Calu3 (cell line): Measurements from ENCODE around the gene LHX6. TPM values are rescaled to one million over a fixed set of nuclear protein-coding genes. Genes with fewer than 3 reads are reported as not detected.

Source experiments
- BruUV-seq: library from RNA; stranded (reverse); fragments of 400-500 nt; replicated peaks from 2 replicates; lab custom pipeline; 2021; lab: Mats Ljungman, UMichigan
- CTCF ChIA-PET: fragments of 300-600 bp; sonication (Branson Sonifier 250); formaldehyde crosslinking; loops from one replicate; lab custom pipeline; 2022; ENCODE audit warnings: antibody characterized with exemption; lab: Charles Lee
- DNase-seq: peaks from one replicate; pipeline ENCODE4 v3.0.0; 2022
- H3K27ac Mint-ChIP-seq: one replicate; pipeline ENCODE4 v1.8.0; 2022; ENCODE audit warnings: mixed read lengths; ENCODE audit not compliant: unreplicated experiment
- H3K27me3 Mint-ChIP-seq: one replicate; pipeline ENCODE4 v1.8.0; 2022; ENCODE audit warnings: mixed read lengths; ENCODE audit not compliant: unreplicated experiment
- H3K36me3 Mint-ChIP-seq: one replicate; pipeline ENCODE4 v1.8.0; 2022; ENCODE audit warnings: mild to moderate bottlenecking, moderate library complexity, mixed read lengths; ENCODE audit not compliant: insufficient read depth, unreplicated experiment
- H3K4me1 Mint-ChIP-seq: one replicate; pipeline ENCODE4 v1.8.0; 2022; ENCODE audit warnings: mild to moderate bottlenecking, low read depth, mixed read lengths; ENCODE audit not compliant: unreplicated experiment
- H3K4me3 Mint-ChIP-seq: one replicate; pipeline ENCODE4 v1.8.0; 2022; ENCODE audit warnings: mild to moderate bottlenecking, low read depth, moderate library complexity, mixed read lengths; ENCODE audit not compliant: unreplicated experiment
- H3K9me3 Mint-ChIP-seq: one replicate; pipeline ENCODE4 v1.8.0; 2022; ENCODE audit warnings: low read depth, mixed read lengths; ENCODE audit not compliant: unreplicated experiment
- intact Hi-C: fragments of 100-400 bp; cut with micrococcal nuclease; formaldehyde crosslinking; loops from one replicate; pipeline ENCODE4 v1.10.0; 2022; ENCODE audit not compliant: unreplicated experiment
- total RNA-seq: library from RNA; stranded (reverse); gene quantifications from 2 replicates; pipeline ENCODE4 v1.2.3, GENCODE V29; 2022
- TF ChIP-seq, protein P1 (sequence below): fragments of 200-600 bp; IDR thresholded peaks from one replicate; pipeline ENCODE4 v1.8.0; 2022; ENCODE audit warnings: antibody characterized with exemption; ENCODE audit not compliant: unreplicated experiment

Gene LHX6
- total RNA-seq, 1 experiment from 2014 or later: 0.97 TPM

DNA sequence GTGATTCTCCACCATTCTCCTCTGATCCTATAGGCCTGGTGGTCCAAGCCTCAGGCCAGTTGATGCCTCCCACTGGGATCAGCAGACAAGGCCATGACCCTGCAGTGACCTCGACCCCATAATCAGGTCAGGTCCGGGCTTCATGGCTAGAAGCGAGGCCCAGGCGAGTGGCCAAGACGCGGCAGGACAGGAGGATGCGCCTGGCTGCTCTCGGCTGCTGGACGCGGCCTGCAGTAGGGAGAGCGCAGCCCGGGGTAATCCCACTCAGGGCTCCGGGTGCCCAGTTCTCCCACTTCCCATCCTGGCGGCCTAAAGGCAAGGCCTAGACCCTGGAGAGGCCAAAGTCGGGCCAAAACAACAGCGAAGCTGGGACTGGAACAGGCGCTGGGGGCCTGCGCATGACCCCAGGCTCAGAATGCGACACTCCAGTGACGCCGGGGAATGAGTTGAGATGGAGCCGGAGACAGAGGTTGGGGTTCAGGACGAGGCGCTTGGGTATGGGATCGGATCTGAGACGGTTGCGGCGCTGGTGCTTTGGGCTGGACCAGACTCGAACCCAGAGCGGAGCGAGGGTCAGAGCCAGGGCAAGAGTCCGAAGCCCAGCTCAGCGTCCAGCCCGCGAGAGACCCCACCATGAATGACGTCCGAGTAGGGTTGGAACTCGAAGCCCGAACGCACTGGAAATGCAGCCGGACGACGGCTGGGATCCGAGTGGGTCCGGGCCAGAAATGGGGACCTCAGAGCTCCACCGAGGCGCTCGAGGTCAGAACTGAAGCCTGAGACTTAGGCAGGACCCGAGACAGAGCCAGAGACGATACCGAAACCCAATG lies 3.2 kb downstream of the LHX6 start:
- no peak for DNase-seq
- no peaks in the 10 kb centered on the region for H3K9me3 Mint-ChIP-seq
- intact Hi-C loops: no loop called here
- H3K4me3 Mint-ChIP-seq: no peak overlapping the region
- no TSS peak for BruUV-seq
- TF ChIP-seq, protein P1, sequence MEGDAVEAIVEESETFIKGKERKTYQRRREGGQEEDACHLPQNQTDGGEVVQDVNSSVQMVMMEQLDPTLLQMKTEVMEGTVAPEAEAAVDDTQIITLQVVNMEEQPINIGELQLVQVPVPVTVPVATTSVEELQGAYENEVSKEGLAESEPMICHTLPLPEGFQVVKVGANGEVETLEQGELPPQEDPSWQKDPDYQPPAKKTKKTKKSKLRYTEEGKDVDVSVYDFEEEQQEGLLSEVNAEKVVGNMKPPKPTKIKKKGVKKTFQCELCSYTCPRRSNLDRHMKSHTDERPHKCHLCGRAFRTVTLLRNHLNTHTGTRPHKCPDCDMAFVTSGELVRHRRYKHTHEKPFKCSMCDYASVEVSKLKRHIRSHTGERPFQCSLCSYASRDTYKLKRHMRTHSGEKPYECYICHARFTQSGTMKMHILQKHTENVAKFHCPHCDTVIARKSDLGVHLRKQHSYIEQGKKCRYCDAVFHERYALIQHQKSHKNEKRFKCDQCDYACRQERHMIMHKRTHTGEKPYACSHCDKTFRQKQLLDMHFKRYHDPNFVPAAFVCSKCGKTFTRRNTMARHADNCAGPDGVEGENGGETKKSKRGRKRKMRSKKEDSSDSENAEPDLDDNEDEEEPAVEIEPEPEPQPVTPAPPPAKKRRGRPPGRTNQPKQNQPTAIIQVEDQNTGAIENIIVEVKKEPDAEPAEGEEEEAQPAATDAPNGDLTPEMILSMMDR: no peak
- H3K27me3 Mint-ChIP-seq: peaks cover 61% of the 10 kb centered on the region
- CTCF ChIA-PET: no interaction called here
- no peaks in the 10 kb centered on the region for H3K36me3 Mint-ChIP-seq
- no peaks in the 10 kb centered on the region for H3K4me1 Mint-ChIP-seq
- H3K27ac Mint-ChIP-seq: no peak overlapping the region

DNA sequence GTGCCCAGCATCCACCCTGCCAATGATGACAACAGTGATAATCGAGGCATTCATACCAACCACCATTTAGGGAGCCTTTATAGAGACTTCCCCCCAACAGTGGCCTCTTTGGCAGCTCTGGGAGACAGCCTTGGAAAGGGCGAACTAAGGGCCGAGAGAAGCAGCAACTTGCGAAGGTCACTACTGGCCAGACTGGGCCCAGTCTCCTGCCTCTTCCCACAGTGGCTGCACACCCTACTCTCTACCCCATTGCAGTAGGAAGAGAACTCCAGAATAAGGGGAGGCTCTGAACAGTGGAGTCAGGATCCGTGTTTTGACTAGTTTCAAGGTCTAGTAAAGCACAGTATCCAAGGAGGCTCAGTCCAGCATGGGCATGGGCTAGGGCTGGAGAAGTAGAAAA lies 5.3 kb downstream of the LHX6 start:
- DNase-seq: no peak
- TF ChIP-seq, protein P1: no peak
- intact Hi-C loops: no loop called here
- H3K36me3 Mint-ChIP-seq: no peaks in the 10 kb centered on the region
- H3K27me3 Mint-ChIP-seq: peaks cover 82% of the 10 kb centered on the region
- no peaks in the 10 kb centered on the region for H3K9me3 Mint-ChIP-seq
- BruUV-seq: no TSS peak
- H3K4me1 Mint-ChIP-seq: peaks cover under 1% of the 10 kb centered on the region
- CTCF ChIA-PET: no interaction called here
- H3K4me3 Mint-ChIP-seq: no peak overlapping the region
- H3K27ac Mint-ChIP-seq: no peak overlapping the region

DNA sequence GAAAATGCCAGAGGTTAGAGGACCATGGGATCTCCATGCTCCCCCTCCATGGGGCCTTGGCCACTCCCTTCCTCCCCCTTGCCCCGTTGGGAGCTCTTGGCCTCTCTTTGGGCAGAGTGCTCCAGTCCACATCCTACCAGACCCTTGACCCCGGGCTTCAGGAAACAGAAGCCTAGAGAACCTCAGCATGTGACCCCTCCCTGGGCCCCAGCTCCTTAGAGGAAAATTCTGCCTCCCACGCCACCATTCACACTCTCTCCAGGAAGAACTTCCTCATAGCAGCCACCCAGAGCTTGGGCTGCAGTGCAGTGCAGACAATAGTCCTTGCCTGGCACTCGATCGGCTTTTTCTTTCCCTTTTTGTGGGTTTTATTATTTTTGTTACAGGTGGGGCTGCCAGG lies 6.0 kb downstream of the LHX6 start:
- no peaks in the 10 kb centered on the region for H3K36me3 Mint-ChIP-seq
- CTCF ChIA-PET: no interaction called here

DNA sequence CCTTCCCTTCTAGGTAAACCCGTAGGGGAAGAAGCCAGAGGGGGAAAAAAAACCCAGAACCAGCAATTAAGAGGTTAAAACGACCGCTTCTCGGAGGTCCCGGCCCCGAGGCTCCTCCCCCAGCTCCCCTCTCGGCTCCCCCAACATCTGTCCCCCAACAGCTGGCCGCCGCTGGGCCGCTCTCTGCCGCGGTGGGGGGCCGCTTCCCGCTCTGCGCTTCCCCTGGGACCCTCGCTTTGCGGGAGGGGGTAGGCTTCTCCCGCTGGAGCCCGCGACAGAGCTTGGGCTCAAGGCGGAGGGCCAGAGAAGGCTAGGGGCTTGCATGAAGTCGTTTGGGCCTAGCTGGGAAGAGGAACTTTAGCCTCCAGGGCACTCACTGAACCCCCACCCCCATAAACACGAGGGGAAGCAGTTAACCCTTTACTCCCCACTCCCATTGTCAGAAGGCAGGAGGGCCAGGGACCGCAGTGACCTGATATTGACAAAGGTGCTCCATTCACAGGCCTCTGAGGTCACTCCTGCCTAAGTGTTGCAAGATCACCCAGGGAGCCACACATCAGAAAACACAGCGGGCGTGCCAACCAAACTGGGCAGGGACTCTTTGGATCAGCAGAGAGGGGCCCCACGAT lies 7.5 kb downstream of the LHX6 start:
- Mint-ChIP-seq H3K9me3 (no peaks in the 10 kb centered on the region), H3K27ac (no peak overlapping the region), H3K27me3 (peaks cover 89% of the 10 kb centered on the region), H3K4me1 (peaks cover 8% of the 10 kb centered on the region), H3K4me3 (no peak overlapping the region), H3K36me3 (no peaks in the 10 kb centered on the region)
- TF ChIP-seq, protein P1: no peak
- intact Hi-C loops: no loop called here
- BruUV-seq: no TSS peak
- no peak for DNase-seq
- CTCF ChIA-PET: no interaction called here

More for the DNA sequence above, 6.0 kb downstream of the LHX6 start:
- no peaks in the 10 kb centered on the region for H3K9me3 Mint-ChIP-seq
- TF ChIP-seq, protein P1: no peak
- no peak for DNase-seq
- no peak overlapping the region for H3K27ac Mint-ChIP-seq
- BruUV-seq: no TSS peak
- H3K4me3 Mint-ChIP-seq: no peak overlapping the region
- intact Hi-C loops: no loop called here
- H3K27me3 Mint-ChIP-seq: peaks cover 88% of the 10 kb centered on the region
- peaks cover 7% of the 10 kb centered on the region for H3K4me1 Mint-ChIP-seq
